Measurements from ENCODE around the gene CLSTN2.

CLSTN2 gene

DNA sequence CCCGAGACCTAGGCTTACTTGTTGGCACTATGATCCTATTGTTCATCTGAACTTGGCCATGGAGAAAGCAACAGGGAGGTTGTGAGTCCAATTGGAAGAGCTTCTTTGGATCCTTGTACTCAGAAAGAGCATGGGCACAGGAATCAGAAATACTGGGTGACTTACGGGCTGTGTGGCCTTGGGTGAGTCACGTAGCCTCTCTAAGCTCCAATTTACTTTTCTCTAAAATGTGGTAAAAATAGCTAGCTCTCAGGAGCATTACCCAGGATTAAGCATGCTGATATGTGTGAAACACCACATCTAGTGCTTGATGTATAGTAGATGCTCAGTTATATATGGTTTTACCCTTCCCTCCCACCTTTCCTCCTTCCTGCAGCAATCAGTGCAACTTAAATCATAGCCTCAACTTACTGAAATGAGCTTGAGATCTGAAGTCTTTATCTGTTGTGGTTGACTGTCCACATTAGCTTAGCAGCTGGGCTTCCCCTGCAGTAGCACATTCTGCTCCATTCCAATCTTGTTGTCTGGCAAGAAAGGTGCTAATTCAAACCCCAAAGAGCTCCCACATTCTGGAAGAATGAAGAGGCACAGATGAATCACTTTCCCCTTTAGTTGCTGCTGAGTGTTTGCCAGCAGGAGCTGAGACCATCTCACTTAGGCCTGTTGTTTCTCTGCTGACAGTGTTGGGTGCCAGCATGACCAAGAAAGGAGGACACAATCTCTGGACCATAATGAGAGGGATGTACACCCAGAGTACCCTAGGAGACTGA lies 443.8 kb downstream of the CLSTN2 start:
- DNase-seq (ENCODE audit: low read depth in 3 of 3), result no peak

DNA sequence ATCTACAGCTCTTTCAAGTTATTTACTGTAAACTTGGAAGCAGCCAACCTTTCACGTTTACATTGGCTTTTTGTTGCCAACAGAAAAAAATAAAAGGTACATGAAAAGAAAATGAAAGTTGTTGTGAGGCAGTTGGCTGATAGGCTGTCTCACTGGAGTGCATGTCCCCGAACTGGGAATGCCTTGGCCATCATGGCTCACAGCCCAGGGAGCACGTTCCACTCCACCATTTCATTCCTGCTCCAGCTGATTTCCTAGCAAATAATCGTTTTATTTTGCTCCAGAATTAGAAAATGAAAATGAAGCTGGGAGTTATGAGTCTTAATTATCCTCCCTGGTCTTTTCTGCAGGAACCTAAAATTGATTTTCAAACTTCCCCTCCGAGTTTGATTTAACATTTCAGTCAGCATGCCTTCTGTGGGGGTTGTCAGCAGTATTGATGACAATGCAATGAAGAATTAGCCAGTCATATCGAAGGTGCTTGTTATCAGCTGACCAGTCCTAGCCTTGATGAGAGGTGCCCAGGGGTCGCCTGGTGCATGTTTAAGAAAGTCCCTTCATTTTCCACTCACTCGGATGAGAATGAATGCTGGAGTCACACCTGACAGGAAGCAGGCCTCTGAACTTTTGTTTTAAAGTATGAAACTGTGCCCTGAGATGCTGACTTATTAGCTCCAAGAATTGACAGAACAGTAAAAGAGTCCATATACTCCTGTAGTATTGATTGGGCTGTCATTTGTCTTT lies 449.2 kb downstream of the CLSTN2 start:
- no peak for DNase-seq (ENCODE audit: low read depth in 3 of 3)

DNA sequence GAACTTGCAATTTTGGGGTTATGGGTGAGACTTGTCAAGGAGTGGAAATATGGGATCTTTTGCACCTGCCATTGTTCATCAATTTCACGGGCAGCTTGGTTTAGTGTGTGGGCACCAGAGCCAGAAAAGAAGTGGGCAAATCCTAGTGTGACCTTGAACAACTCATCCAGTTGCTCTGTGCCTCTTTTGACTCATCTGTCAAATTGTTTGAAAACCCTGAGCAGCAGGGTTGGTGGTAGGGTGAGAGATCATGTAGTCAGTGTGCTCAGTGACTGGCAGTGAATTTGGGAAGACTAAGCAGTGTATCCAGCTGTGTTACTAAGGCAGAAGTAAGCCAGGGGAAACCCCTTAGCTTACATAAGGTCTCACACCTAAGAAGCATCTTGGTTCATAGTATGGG lies 449.9 kb downstream of the CLSTN2 start:
- DNase-seq (ENCODE audit: low read depth in 3 of 3), result no peak

DNA sequence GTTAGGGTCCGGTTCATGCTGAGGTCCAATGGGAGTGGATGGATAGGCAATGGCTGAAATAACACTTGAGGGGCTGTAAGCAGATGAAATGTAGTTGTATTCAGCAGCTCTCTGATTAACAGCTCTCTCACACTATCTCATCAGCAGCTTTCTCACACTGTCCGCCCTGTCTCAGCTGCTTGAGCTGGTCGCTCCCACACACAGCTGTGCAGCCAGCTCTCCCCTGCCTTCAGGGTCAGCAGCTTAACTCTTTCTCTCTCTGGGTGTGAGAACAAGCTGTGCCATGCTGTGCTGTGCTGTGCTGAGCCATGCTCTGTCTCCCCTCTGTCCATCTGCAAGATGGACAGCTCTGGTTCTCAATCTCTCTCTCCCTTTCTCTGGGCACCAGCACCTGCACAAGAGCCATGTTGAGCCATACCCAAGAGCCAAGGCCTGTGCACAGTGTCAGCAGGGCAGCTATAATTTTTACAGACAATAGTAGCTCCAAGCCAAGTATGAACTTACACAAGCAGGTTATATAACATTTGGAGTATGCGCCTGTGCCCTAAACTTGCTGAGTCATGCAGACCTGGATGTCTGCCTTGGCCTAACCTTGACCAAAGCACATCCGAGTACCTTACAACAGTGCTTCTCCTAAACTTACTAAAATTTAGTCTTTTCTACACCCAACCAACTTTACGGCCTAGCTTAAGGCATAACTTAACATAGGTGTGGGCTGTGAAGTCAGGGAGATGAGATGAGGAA lies 451.5 kb downstream of the CLSTN2 start:
- no peak for DNase-seq (ENCODE audit: low read depth in 3 of 3)

DNA sequence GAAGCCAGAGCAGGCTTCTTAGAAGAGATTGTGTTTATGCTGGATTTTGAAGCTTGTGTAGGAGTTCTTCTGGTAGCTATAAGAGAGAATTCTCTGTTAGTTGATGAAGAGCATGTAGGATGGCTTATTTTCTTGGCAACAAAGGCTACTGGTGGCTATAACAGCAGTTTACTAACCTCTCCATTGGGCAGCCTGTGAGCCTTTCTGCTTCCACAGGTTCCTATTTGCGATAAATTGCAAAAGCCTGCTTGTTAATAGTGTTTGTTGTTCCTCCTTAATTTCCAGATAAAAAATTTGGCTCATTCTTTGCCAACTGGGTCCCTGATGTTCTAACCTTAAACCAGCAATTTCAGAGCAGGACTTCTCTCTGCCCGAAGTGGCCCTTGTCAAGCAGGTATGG lies 452.3 kb downstream of the CLSTN2 start:
- DNase-seq (ENCODE audit: low read depth in 3 of 3), result no peak

DNA sequence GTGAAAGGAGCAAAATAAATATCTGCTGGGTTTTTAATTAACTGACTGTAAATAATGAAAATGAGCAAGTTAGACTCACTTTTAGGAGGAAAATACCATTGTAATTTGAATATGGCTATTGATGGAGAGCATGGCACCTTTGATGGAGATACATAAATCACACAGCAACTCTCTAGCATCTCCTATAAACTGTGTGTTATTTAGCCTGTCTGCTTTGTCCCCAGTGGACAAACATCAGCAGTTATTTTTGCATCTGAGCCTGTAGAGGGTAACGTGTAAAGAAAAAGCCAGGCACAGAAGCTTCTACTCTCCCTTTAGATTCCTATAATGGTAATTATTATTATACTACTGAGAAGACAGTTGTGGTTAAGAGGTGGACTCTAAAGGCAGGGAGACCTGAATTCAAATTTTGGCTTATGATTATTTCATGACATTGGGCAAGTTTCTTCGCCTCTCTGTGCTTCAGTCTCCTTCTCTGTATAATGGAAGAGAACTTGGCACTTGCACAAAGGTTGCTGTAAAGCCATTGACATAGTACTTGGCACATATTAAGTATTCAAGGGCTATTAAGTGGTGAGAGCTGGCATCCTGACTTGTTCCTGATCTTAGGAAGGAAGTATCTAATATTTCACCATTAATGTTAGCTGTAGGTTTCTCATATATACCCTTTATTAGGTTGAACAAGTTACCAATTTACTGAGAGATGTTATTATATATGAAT lies 453.4 kb downstream of the CLSTN2 start:
- no peak for DNase-seq (ENCODE audit: low read depth in 3 of 3)

DNA sequence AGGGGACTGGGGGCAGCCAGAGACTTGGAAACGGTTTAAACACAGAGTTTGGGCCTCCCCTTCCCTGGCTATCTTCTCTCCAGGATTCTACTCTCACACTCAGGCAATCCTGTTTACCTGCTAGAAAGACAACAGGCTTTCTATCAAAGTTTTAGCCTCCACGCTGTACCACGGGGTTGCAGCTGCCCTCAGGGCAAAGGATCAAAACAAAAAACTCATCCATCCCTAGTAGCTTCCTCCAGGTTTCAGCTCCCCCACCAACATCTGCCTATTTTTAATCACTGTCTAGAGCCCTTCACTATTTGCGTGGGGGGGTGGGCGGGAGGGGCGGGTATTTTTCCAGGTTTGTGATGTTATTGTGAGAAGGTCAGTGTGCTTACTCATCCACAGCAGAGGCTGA lies 456.1 kb downstream of the CLSTN2 start:
- DNase-seq (ENCODE audit: low read depth in 3 of 3), result no peak

DNA sequence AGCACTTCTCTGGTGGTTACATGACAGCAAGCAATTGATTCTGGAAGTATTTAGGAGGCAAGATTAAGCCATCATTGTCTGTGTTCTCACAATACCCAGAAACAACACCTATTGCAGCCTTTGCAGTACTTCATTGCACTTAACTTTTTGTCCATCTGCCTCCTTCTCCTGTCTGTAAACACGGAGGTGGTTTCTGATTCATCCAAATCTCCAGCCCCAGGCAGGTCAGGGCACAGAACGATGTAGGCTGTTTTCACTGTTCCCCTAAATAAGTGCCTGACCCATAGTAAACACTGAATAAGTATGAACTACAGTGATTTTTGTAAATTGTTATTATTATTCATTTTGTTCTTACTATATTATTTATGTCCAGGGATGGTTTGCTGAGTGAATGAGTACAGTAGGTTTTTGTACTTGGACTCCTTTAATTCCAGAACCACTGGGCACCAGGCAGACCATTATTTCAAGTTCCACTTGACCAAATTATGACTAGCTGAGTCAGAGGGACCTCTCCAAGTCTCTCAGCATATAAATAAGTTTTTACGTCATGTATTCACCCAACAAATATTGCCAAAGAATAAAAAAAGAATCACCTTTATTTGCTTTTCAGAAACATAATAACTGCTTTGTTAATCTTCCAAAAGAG lies 459.6 kb downstream of the CLSTN2 start:
- DNase-seq (ENCODE audit: low read depth in 3 of 3), result no peak

DNA sequence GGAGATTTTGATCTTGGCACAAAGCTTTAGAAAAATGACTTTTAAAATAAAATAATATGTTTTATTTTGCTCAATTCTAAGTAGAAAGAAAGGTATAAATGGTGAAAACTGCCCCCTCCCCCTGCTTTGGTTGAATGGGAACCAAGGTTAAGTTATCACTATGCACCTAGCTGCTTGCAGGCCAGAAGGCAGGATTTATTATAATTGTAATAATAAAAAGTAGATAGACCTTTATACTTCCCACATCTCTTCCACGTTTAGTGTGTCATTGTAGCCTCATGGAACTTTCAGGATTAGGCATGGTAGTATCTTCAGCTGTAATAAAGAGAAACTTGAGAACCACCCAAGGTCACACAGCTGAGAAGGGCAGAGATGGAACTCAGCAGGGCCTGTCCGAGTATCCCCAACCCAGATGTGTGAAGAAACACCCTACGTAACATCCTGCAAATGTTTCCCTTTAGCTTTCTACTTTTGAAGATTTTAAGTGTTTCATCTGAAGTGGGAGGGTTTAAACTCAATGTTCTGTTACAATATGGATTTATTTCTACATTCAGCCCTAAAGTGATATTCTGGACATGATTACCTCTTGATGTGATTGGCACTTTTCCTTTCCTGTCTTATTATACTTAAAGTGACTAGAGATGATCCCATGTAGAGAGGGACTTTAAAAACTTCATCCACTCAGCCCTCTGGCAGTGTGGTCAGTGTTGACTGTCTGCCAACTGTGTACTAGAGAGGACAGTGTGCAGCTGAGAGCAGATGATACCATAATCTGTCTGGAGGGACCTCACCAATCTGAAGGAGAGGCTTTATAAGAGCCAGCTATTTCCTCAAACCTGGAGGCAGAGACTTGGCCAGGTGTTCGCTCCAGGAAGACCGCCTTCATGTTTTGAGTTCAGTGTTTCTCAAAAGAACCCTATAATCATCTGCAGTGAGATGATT lies 460.4 kb downstream of the CLSTN2 start:
- DNase-seq (ENCODE audit: low read depth in 3 of 3), result no peak

DNA sequence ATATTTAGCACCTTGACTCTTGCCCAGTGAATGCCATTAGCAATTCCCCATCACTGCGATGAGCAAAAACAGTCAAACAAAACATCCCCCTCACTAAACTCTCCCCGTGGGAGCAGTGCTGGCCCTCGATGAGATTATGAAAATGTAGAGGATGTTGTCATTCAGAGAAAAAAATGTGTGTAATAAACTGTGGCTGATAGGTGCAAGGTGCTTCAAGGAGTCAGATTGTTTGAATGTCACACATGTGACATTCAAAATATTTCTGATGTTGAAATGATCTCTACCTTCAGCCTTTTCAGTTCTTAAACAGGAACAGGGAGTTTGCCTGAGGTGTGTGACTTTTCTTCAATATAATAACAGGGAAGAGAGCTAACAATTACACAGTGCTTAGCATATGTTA lies 461.1 kb downstream of the CLSTN2 start:
- DNase-seq (ENCODE audit: low read depth in 3 of 3), result no peak

DNA sequence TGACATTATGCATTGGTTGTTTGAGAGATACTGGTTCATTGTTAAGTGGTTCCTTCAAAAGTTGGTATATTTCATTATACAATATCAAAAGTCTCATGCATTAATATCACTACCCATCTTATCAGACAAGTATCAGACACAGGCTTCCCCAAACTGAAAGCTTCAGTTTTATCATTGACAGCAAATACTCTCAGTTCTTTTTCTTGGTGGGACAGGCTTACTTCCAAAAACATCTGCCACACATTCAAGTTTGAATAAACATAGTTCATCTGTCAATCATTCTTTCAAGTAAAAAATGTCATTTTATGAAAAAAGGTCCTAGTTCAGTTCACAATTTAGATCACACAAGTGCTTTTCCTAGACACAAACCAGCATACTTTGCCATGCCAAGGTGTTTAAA lies 462.9 kb downstream of the CLSTN2 start:
- no peak for DNase-seq (ENCODE audit: low read depth in 3 of 3)

DNA sequence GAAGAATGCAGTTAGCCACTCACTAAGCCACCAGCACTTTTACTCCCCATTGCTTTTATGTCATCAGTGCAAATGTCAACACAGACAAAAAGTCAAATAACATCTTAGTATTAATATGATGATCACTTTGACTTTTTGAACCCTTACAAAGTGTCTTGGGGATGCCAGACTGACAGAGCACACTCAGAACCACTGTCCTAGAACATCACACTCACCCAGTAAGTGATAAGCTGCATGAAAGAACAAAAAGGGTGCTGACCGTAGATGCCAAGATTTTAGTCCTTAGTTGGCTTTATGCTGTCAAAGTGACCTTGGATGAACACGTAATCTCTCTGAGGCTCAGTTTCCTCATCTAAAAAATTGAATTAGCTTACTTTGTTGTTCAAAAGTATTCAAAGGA lies 463.4 kb downstream of the CLSTN2 start:
- no peak for DNase-seq (ENCODE audit: low read depth in 3 of 3)

DNA sequence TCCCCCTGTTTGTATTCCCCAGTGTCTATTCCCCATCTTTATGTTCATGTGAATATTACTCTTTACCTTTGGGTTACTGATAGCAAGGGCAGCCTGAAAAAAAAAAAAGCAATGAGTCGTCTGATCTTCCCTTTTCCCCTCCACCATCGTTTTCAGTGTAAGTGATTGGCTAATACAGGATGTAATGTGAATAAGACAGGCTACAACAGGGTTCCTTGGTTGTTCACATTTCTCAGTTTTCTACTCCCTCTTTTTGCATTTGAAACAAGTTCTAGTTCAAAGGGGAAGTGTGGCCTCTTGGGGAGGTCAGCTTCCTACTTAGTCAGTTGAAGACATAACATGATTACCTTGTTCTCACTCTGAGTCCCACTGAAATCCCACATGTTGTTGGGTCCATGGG lies 464.9 kb downstream of the CLSTN2 start:
- DNase-seq (ENCODE audit: low read depth in 3 of 3), result no peak

DNA sequence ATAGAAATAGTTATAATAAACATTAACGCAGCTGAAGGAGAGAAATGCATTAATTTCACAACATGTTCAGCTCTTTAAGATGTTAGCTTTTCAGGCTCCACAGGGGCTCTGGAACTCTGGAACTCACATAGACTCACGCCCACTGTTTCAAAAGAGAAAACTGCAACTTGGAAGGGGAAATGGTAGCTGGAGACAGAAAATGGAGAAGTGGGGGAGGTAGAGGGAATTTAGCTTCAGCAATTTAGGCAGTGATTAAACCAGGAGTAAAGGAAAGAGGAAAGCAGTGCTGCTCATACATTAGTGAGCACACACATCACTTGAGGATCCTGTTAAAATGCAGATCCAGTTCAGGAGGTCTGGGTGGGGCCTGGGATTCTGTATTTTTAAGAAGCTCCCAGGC lies 468.1 kb downstream of the CLSTN2 start:
- DNase-seq (ENCODE audit: low read depth in 3 of 3), result no peak

DNA sequence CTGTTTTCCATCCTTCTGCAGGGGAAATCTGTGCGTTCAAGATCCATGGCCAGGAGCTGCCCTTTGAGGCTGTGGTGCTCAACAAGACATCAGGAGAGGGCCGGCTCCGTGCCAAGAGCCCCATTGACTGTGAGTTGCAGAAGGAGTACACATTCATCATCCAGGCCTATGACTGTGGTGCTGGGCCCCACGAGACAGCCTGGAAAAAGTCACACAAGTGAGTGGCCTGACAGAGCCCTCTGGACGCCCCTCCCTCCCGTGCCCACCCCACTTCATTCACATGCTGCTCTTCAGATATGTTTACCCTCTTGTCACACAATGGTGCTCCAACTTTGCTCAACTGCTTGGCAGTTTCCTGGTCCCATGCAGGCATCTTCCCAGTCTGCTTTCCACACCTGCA lies 468.6 kb downstream of the CLSTN2 start:
- DNase-seq (ENCODE audit: low read depth in 3 of 3), result no peak

DNA sequence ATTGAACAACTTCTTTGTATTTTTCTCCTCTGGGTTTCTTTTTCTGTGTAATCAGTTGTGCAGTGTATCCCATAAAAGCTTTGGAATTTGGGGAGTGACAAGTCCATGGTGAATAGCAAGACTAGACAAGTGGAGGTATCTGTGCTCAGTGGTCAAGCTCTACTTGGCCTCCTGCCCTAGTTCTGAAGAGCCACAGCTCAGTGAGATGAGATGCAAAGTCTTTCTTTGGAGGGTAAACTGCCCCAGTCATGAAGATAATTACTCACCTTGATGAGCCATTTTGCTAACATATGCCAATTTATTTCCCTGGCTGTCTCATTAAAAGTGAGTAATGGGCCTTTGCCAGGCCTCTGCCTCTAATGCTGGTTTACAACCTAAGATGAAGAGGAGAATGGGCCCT lies 471.7 kb downstream of the CLSTN2 start:
- no peak for DNase-seq (ENCODE audit: low read depth in 3 of 3)

DNA sequence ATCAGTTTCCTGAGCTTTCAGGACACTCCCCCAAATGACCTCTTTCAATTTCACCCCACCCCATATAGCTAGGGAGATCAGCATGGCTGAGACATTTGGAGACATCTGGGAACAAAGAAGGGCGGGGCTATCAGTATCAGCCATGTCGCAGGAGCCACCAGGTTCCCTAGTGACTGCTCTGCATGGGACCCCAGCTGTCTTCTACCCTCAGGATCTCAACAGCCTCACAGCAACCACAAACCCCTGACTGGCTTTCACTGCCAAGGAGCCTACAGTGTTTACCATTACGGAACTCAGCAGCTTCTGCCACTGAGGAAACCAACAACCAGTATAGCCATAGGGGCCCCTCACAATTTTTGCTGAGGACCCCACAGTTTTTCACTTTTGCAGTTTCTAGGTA lies 473.3 kb downstream of the CLSTN2 start:
- DNase-seq (ENCODE audit: low read depth in 3 of 3), result no peak

DNA sequence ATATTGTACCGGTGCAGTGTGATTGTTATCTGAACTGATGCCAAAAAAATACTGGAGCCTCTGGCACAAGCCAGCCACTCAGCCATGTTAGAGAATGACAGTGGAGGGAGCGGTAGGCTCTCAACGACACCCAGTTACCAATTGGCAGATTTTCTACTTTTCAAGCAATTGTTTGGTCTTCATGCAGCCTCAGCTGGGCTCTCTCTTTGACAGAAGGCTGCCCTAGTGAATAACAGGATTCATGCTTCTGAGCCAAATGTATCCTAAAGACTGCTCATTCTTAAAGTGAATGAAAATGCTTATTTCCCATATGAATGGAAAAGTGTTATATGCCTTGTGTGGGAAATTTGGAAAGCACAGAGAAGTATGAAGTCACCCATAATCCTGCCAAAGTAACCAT lies 481.7 kb downstream of the CLSTN2 start:
- DNase-seq (ENCODE audit: low read depth in 3 of 3), result no peak

DNA sequence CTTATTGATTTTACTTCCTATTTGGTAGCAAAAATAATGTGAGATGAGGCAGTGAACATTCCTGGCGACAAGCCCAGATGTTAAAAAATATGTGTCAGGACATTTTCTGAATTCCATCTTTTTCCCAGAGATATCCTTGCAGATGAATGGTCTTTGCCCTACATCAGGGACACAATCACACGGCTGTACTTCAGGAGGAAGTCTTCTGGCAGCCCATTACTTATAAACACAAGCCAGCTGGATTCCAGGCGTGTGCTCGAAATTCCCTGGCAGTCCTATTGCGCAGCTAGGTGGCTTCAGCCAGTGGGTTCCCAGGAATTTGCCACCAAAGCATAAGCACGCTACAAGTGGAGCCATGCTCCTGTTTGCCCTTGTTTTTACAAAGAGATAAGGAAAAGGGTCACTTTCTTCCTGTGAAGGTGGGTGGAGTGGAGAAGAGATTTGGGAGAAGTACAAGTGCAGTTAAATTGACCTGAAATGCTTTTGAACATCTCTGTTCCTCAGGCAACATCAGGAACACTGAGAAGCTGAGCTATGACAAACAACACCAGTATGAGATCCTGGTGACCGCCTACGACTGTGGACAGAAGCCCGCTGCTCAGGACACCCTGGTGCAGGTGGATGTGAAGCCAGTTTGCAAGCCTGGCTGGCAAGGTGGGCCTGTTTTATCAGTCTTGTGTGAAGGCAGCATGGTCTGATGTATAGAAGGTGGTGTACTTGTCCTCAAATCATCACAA lies 485.8 kb downstream of the CLSTN2 start:
- no peak for DNase-seq (ENCODE audit: low read depth in 3 of 3)

DNA sequence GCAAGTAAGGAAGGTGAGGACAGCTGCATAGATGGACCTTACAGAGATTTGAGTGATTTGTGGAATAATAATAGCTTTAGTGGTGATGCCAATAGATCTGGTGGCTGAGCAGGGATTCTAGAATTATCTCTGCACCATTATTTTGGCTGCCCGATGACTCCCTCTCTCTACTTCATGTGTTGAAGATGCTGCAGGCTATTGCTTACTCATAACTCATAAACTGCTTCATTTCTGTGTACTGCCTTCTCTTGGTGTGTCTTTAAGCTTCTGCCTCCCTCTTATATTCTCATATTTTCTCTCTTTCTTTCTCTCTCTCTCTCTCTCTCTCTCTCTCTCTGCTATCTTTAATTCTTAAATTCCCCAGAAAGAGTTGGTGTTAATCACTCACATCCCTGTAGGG lies 486.9 kb downstream of the CLSTN2 start:
- no peak for DNase-seq (ENCODE audit: low read depth in 3 of 3)

Measured in stimulated activated CD4-positive, alpha-beta T cell treated with anti-CD3 and anti-CD28 coated beads, TNF-alpha, amount 100 ng/mL, for 4 hours (primary cell).